Measurements from ENCODE around the gene C12orf57.

GRCh38 chr12:6967651-6968100 lies 23.9 kb downstream of the C12orf57 start:
- TF ChIP-seq CTCF (optimal IDR thresholded peaks at IDR 0.05 in 1 of 3, IDR thresholded peaks at IDR 0.05 in 1 of 3, conservative IDR thresholded peaks at IDR 0.05 in 1 of 3; ENCODE audit: extremely low read depth in 1 of 3, insufficient read depth in 2 of 3, low read length in 3 of 3) (no peak), EZH2 (IDR thresholded peaks at IDR 0.05; ENCODE audit: low read length) (no peak)
